NCI-H2171 treated with DMSO at 0.1 percent for 48 hours (cell line): ENCODE results near the gene NLGN1.

Experiments used
- DNase-seq: peaks from one replicate; lab custom pipeline; 2025; lab: John Stamatoyannopoulos, UW

The NLGN1 gene

GRCh38 chr3:174280186-174280585 is 882.6 kb downstream of the NLGN1 start:
- DNase-seq = no peak

DNA sequence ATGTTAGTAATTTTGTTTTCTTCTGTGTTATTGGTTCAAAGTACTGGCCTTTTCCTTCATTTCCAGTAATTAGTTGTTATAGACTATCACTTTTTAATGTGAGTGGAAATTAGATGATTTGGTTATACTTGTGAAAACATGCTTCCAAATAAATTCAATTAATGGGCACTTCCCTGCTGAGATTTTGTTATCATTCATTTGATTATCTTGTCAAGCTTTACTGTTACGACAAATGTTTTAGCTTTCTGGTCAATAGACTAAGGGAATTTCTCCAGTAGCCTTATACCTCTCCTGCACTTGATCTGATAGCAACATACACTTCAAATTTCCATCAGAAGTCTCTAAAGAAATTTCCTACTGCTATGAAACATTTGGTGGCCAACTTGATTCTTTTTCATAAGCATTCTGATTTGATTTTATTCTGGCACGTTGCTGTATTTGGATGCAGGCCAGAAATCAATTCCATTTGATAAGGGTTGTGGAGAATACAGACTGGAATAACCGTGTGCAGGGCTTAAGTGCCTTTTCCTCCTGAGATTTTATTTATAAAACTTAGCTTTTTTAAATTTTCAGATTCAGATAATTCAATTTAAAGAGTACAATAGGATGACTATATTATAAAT is 887.8 kb downstream of the NLGN1 start:
- no peak for DNase-seq

DNA sequence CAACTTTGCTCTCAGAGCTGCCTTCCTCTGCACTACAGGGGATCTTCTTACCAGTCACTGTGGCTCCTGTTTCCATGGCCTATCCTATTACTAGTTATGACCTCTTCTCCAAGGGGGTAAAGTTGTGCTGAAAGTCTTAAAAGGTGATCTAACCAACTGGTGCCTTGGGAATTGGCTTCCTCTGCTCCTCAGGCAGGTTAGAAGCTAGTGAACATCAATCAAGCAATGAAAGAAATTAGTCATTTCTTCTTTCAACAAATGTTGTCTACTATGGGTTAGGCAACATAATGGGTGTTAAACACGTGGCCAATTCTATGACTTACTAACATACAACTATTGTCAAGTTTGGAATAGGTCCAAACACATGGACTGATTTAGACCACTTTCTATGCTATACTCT is 890.2 kb downstream of the NLGN1 start:
- DNase-seq = no peak

DNA sequence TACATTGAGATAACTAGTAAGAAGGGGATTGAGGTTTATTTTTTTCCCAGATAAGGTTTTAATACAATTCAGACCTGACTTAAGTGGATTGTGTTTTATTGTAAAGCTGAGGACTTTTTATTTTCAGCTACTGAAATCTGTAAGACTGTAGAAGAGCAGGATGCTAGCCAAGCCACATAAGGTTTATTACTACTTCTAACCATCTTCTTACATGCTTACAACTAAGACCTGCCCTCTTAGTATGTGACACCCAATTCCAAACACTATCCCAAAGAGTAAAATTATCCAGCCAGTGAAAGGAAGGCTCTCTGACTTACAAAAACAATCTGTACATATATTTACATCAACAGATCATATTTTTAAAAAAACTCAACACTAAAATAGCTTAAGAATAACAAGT is 897.1 kb downstream of the NLGN1 start:
- DNase-seq = no peak

DNA sequence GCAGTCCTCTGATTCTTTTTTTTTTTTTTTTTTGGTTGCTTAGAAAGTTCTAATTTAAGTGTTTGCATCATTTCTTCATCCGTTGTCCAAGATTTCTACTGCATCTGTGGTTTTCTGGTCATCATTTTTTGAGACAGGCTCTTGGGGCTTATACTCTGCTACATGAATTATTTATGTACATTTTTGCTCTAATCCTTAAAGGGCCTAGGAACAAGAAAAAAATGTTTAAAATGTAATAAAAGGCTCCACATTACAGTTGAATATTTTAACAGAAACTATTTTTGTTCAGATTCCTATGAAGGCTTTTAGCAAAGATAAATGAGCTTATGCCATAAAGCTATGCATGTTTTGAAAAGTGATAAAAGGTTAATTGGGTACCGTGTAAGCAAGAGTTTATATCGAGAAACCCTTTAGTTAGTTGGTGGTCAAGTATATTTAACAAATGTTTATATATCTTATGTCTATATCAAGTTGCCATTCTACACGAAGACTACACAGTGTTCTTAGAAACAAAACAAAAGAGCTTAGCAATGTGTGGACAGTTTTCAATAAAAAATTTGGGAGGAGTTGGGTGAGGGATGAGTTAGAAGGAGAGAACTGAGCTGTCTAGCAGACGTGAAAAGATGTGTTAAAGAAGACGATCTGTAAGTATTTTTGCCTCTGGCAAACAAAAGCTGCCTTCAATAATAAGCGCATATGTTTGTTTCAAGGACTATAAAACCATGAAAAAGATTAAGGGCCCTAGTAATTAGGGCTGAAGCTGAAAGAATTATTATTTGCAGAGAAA is 898.0 kb downstream of the NLGN1 start:
- no peak for DNase-seq

DNA sequence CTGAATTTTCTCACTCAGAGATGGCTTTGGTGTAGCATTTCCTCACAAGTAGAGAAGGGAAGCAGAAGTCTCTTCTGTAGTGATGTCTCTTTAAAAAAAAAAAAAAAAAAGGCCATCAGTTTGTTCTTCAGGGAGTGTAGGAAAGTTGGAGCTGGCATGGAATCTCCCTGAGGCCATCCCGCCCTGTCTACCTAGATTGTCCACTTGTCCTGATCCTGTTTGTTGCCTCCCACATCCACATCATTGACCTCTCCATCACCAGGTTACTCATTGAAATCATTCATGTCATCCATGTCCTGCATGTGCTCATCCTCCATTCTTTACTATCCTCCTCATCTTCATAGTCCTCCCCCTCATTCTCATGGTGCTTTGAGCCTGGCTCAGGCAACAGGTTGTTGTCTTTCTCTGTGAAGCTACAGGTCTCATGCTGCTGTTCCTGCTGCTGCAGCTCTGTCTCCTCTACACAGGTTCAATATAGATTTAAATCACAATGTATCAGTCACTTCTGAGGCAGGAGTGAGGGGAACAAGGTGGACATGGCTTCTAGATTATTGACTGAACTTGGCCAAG is 905.3 kb downstream of the NLGN1 start:
- DNase-seq = no peak

DNA sequence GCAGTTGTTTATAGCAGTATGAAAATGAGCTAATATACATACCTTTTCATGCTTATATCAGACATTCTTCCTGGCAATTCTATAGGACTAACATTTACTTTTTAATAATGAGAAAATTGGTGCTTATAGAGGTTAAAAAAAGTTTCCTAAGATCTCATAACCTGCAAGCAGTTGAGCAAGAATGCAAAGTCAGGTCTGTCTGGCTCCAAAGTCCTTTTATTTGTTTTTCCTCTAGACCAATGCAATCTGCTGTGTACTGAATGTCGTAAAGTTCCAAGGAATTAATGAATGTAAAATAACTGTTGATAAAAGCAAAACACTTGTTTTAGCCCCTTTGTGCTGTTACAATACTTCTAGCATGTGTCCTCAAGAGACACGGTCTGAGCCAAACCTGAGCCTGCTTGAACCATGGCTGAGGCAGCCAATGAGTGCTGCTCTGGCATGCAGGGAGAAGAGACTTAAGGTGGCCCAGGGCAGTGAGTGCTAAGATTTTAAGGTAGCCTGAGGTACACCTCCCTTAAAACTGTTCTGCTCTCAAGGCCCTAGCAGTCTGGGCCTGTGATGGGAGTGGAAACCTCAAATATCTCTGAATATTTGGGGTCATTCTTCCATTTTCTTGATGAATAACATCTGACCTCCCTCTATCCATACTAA is 906.5 kb downstream of the NLGN1 start:
- DNase-seq = no peak

DNA sequence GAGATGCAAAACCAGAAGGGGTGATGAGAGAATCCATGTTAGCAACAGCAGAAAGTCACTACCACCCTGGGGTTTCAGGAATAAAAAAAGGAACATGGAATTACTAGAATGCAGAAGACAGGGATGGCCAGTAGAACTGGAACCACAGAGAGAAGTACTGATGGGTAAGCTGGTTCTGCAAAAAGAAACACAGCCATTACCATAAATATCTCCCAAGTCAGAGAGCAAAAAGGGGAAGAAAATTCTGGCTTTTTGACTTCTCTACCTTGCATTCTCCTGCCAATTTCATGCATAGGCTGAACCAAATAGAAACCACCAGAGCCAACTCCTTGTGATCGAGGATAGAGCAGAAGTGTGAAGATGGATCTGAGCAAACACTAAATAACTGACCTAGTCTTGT is 911.2 kb downstream of the NLGN1 start:
- no peak for DNase-seq

- DNase-seq = no peak
Measured at GRCh38 chr3:174310475-174310983, 913.0 kb downstream of the NLGN1 start.

- DNase-seq = no peak
Measured at GRCh38 chr3:174315225-174315624, 917.7 kb downstream of the NLGN1 start.

DNA sequence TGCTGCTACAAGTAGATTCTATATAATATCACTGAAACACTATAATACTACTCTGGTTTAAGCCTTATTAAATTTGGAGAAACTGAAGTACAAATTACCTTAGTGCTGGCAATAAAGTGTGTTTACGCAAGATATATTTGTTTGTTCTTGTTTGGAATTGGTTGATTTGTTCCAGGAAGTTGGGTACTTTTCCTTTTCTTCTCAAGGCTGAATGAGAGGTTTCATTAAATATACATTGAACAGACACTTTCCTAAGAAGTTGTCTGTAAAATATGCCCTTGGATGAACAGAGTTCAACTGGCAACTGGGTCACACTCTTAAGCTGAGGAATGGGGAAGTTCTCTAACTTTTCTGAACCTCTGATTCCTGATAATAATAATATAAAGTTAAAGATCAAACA is 919.5 kb downstream of the NLGN1 start:
- no peak for DNase-seq

- DNase-seq = no peak
Measured at GRCh38 chr3:174318181-174318580, 920.6 kb downstream of the NLGN1 start.

GRCh38 chr3:174321548-174321947 is 924.0 kb downstream of the NLGN1 start:
- DNase-seq = no peak

DNA sequence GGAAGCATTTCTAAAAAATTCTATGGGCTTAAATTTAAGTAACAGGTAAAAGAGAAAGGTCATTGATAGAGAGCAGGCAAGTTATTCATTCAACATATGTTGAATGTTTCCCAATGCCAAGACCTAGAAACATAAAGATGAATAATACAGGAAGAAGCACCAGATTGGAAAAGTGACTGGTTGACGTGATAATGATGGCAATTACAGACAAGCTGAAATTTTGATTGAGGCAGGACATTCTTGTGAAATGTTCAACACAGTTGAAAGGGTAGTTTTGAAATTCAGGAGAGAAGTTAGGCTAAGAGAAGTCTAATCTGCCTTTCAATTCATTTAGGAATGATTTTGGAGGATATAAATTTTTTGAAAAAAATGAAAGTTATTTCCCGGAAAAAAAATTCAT is 925.2 kb downstream of the NLGN1 start:
- DNase-seq = peak; percentile 40

- no peak for DNase-seq
Measured at GRCh38 chr3:174325171-174325570, 927.6 kb downstream of the NLGN1 start.

DNA sequence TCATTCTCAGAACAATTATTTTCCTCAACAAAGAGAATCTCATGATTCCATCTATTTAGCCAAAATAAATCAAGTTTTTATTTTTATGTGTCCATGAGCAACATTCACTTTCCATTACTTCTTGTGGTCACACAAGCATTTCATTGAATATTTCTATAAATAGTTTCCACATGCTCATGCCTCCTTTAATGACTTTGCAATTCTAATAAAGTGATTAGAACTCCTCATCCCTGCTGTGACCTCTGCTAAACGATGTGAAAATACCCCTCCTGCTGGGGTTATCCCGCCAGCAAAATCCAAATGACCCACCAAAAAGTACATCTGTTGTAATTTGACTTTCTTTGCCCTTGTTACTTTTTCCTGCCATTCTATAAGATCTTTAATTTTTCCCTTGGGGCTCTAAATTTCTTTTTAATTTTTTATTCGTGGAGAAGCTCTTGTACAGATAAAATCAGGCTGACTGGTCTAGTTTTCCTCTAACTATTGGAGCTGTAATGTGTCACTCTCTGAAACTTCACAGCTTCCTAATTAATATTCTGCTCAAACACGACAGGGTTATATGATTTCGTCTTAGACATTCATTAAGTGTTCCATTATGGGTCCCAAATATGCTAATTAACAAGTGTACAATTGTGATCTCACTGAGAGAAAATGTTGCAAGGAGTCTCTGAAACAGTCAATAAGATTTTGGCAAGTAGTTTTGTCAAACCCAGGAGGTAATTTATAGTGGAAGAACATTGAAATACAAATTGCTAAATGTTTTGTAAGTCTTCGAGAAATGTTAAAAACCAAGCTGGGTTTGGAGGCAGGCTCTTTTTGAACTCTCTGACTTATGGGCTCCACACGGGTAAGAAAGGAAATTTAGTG is 928.5 kb downstream of the NLGN1 start:
- no peak for DNase-seq

DNA sequence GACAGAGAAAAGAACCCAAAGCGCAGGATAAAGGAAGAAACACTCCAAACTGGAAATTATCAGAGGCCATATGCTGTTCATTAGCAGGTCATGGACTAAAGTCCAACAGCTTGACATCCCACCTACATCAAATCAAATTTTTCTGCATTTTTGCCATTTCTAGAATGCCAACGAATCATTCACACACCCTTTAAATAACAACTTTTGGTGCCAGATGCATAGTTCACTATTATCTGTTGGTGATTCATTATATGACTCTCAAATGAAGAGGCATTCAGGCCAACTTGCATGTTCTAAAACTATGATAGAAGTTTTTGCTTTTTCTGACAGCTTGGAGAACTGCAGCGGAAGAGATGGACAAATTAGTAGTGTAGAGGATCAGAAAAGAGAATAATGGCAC is 931.8 kb downstream of the NLGN1 start:
- DNase-seq = no peak

DNA sequence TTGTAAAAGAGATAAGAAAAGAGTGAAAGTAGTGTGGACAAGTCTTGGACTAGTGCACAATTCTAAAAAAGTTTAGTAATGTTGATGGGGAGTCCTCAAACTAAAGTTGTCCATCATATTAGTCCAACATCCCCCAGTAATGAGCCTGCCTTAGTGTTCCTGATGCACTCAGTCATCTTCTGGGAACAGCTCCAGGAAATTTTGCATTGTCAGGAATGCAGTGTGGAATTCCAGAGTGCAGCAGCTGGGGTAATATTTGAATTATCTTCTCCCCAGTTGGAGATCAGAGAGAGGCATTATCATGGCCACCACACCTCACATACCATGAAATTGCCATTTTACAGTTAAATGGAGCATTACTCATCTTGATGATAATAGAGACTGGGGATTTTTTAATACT is 932.8 kb downstream of the NLGN1 start:
- DNase-seq = no peak

GRCh38 chr3:174331095-174331800 is 933.7 kb downstream of the NLGN1 start:
- DNase-seq = no peak

- peak; percentile 9 for DNase-seq
Measured at GRCh38 chr3:174332391-174332790, 934.8 kb downstream of the NLGN1 start.

GRCh38 chr3:174333640-174334039 is 936.1 kb downstream of the NLGN1 start:
- DNase-seq = peak; percentile 97
